GM21447 (cell line): ENCODE results near the gene ALLC.
"Not testable (repeated sequence)": the region's sequence is repeated elsewhere in the genome, so short reads cannot be mapped to it uniquely, and the experiment has no call there.

Experiments used
- ATAC-seq: cut with Tn5 transposase; IDR thresholded peaks from one replicate; pipeline ENCODE4 v1.9.1; 2021; ENCODE audit not compliant: unreplicated experiment

Gene ALLC

GRCh38 chr2:3626118-3626811 lies 31.7 kb upstream of the ALLC start:
- ATAC-seq = no peak

- no peak for ATAC-seq
Measured at GRCh38 chr2:3626812-3627499, 31.0 kb upstream of the ALLC start.

- no peak for ATAC-seq
Measured at GRCh38 chr2:3627500-3628100, 30.4 kb upstream of the ALLC start.

GRCh38 chr2:3628241-3628679 lies 29.7 kb upstream of the ALLC start:
- no peak for ATAC-seq

- ATAC-seq = no peak
Measured at GRCh38 chr2:3628800-3629199, 29.2 kb upstream of the ALLC start.

GRCh38 chr2:3630631-3631030 lies 27.4 kb upstream of the ALLC start:
- no peak for ATAC-seq

GRCh38 chr2:3631161-3631850 lies 26.7 kb upstream of the ALLC start:
- ATAC-seq = no peak

- ATAC-seq = no peak
Measured at GRCh38 chr2:3631851-3632659, 25.9 kb upstream of the ALLC start.

GRCh38 chr2:3633089-3633981 lies 24.7 kb upstream of the ALLC start:
- no peak for ATAC-seq

- ATAC-seq = no peak
Measured at GRCh38 chr2:3633982-3634595, 23.9 kb upstream of the ALLC start.

GRCh38 chr2:3634596-3635121 lies 23.3 kb upstream of the ALLC start:
- no peak for ATAC-seq

- no peak for ATAC-seq
Measured at GRCh38 chr2:3635171-3635974, 22.6 kb upstream of the ALLC start.

- ATAC-seq = not testable (repeated sequence)
Measured at GRCh38 chr2:3635975-3636327, 22.0 kb upstream of the ALLC start.

GRCh38 chr2:3636586-3637310 lies 21.3 kb upstream of the ALLC start:
- no peak for ATAC-seq

GRCh38 chr2:3637311-3637675 lies 20.7 kb upstream of the ALLC start:
- ATAC-seq = no peak

- no peak for ATAC-seq
Measured at GRCh38 chr2:3637692-3638455, 20.1 kb upstream of the ALLC start.

GRCh38 chr2:3638456-3638810 lies 19.6 kb upstream of the ALLC start:
- ATAC-seq = no peak
